HG03060 (cell line): ENCODE measurements around the gene PTGIR.

Source experiments
- ATAC-seq: cut with Tn5 transposase; IDR thresholded peaks from one replicate; pipeline ENCODE4 v1.9.1; 2021; ENCODE audit warnings: low read depth, moderate number of reproducible peaks; ENCODE audit not compliant: unreplicated experiment

The PTGIR gene, protein sequence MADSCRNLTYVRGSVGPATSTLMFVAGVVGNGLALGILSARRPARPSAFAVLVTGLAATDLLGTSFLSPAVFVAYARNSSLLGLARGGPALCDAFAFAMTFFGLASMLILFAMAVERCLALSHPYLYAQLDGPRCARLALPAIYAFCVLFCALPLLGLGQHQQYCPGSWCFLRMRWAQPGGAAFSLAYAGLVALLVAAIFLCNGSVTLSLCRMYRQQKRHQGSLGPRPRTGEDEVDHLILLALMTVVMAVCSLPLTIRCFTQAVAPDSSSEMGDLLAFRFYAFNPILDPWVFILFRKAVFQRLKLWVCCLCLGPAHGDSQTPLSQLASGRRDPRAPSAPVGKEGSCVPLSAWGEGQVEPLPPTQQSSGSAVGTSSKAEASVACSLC

DNA sequence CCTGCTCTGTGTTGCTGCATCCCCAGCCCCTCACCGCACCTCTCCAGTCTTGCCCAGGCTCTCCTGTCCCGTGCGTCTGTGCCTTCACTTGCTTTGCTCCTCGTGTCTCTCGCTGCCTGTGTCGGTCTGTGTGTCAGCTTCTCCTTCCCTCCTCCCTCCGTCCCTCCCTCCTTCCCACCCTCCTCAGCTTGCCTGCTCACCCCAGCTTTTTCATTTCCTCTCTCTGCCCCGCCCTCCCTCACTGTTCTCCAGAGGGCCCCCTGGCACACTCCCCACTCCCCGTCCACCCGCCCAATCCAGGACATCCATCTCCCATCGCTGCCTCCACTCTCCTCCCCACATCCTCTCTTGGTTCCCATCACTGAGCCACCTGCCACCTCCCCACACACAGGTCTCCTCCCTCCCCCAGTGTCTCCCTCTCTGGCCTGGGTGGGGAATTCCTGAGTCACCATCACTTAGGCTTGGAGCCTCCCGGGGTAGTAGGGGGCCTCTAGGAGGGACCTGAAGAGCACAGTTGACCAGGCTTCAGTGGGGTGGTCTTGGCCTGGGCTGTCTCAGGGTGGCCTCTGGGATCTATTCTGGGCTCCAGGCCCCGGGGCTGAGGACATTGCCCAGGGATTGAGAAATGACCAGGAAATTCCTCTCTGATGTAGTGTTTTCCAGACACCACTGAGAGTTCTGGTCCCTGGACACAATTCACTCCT lies at the start of gene PTGIR:
TSS of gene PTGIR (minus strand) at position 132 of the 704 bp plus-strand sequence. CDS start 864 bp downstream, outside the sequence.
- ATAC-seq, result no peak

DNA sequence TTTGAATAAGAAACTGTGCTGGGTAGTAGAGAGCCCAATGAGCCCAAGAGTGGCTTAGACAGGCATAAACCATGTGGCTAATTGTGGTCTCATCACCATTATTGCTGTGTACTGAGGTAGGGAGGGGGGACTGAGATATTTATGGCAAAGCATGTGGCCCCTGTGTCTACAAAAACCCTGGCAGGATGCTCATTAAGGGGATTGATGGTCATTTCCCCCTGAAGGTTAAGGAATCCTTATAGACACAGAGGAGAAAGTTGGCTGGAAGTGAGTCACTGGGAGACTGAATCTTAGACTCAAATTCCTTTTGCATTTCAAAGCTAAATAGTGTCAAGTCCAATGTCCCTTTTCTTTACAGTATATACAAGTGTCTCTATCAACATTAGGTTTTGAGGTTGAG lies 45.9 kb upstream of the PTGIR start:
- no peak for ATAC-seq

DNA sequence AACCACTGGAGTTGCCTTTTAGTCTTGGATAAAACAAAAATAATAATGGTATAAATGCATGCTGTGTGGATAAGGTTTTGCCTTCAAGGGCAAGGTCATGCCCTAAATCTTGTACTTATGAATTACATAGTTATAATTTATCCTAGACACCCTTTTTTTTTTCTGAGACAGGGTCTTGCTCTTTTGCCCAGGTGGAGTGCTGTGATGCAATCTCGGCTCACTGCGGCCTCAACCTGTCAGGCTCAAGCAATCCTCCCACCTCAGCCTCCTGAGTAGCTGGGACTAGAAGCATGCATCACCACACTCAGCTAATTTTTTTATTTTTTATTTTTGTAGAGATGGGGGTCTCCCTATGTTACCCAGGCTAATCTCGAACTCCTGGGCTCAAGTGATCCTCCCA lies 43.8 kb upstream of the PTGIR start:
- ATAC-seq, result no peak

DNA sequence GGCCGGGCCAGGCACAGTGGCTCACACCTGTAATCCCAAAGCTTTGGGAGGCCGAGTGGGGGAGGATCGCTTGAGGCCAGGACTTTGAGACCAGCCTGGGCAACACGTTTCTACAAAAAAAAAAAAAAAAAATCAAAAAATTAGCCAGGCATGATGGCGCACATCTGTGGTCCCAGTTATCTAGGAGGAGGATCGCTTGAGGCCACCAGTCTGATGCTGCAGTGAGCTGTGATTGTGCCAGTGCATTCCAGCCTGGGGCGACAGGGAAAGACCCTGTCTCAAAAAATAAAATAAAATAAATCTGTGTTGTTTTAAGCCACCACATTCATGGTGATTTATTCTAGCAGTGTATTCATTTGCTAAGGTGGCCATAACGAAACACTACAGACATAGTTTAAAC lies 40.2 kb upstream of the PTGIR start:
- ATAC-seq, result no peak

DNA sequence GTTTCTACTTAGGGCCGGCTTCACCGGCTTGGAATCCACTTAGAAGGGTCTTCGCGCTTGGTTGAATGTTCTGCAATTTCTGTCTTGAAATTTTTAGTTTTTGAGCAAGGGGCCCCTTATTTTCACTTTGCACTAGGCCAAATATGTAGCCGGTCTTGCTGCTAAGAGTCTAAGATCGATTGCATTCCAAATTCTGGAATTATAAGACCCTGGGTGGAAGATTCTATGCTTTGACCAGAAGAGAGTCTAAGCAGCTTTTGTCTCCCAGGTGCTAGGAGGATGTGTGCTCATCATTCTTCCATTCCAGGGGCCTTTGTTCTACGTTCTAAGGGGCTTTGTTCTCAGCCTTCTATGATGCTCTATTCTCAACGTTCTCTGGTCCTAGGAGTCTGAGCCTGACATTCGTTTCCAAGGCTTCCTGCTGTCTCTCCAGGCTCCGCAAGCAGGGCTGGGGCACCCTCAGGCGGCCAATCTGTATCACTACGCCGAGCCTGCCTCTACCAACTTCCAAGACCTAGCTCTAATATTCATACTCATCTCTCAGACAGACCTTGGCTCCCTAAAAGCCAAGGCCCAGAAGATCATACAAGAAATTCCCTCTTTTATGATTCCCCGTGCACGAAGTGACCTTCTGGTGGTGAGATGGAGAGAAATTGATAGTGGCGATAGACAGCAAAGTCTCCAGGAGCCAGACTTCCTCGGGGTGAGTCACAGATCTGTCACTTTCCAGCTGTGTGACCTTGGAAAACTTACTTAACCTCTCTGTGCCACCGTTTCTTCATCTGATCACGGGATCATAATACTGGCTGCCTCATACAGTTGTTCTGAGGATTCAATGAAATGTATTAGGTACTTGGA lies 37.1 kb upstream of the PTGIR start:
- no peak for ATAC-seq

DNA sequence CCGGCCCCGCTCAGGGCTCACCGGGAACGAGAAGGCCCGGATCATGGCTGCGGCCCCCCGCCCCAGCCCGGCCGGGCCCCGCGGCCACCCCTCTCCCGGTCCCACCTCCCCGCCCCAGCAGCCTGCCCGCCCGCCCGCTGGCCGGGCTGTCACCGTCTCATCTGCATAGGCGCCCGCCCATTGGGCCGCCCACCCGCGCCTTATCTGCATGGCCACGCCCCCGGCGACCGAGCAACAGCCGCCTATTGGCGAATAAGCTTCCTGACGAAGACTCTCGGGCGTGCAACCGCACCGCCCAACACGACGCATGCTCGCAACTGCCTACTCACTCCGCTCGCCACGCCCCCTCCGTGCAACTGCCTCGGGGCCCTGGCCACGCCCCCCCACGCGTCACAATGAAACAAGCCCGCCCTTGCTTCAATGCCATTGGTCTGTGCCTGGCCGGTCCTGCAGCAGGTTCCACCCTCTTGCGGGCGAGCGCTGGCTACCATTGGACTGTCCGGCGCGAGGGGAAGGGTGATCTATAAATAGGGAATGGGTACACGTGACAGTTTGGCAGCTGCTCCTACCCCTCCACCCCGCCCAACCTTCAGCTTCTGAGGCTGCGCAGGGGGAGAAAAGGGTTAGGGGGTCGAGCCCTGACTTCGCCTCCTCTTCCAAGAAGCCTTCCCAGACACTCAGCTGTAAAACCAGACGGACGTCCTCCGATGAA lies 36.3 kb upstream of the PTGIR start, which contains the start of gene DACT3:
TSS of gene DACT3 (minus strand) at position 163 of the 712 bp plus-strand sequence. CDS start at position 45, 118 bp downstream.
- peak; percentile 88 for ATAC-seq

DNA sequence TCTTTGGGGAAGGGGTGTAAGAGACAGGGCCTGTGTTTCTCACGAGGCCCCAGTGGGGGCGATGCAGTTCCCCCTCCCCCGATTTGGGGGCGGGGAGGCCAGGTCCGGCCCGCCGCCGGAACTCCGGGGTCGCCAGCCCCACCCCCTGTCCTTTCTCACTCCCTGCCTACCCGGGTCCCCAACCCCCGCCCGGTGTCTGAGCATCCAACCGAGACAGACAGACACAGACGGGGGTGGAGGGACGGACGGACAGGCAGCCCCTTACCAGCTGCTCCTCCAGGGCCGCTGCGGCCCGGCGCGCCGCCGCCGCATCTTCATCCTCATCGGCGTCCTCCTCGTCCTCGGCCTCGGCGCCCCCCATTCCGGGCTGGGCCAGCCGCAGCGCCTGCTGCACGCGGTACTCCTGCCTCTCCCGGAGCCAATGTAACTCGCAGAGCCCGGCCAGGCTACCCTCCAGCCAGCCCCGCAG lies 35.7 kb upstream of the PTGIR start:
- ATAC-seq, result no peak

DNA sequence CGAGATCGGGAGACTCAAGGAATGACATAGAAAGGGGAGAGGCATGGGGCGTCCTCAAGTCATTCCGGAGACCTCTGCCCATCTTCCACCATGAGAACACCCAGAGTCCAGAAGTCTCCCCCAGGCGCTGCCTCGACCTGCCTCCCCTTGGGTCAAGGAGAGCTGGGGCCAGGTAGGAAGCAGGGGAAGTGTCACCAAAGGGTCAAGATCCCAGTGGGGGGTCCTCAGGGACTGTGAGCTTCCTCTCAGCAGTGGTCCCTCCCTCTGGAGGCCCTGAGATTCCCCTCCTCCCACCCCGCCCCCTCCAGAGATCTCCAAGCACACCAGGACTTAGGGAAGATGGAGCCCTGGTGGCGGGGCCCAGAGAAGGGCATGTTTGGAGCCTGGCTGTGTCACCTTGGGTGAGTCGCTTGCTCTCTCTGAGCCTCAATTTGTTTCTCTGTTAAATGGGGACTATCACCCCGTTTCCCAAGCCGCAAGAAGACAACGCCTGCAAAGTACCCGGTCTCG lies 35.2 kb upstream of the PTGIR start:
- ATAC-seq, result no peak

DNA sequence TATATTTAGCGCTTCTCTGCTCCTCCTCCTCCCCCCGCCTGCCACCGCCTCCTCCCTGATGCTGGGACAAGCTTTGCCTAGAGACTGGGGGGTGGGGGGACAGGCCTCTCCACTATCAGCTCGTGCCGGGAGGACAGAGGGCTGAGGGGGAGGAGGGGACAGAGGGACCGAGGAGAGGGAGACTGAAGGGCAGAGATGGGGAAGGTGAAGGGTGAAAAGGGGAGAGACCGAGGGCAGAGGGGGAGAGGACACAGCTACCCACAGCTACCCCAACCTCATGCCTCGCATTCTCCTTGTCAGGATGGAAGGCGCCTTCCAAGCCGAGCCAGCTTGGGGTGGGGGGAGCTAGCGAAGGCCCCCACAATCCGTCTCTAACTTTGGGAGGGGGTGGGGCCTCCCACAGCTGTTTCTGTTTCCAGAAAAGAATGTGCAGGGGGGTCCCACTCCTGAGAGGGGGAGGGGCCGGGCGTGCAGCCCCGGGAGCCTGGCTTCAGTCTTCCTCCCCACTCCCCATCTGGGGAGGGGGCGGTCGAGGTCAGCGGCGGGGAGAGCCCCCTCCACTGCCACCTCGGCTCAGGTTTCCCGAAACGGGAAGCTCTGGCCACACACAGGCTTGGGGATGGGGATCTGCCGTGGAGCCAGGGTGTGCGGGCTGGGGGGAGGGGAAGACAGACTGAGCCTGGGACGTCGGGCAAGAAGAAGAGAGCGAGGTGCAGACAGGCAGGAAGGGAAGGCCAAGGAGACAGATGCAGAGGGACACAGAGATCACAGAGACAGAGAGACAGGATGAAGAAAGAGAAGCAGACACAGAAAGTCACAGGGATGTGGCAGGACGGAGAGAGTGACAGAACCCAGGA lies 34.5 kb upstream of the PTGIR start:
- ATAC-seq, result no peak

DNA sequence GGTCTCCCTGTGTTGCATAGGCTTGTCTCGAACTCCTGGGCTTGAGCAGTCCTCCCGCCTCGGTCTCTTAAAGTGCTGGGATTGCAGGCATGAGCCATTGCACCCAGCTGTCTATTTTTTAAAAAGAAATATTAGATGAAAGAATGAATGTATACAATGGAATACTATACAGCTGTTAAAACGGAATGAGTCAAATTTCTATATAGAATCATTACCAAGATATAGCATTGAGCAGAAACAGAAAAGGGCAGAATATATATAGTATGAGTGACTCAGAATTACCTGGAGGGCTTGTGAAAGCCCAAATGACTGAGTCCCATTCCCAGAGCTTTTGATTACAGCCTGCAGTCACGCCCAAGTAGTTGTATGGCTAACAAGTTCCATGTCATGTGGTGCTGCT lies 31.7 kb upstream of the PTGIR start:
- no peak for ATAC-seq

DNA sequence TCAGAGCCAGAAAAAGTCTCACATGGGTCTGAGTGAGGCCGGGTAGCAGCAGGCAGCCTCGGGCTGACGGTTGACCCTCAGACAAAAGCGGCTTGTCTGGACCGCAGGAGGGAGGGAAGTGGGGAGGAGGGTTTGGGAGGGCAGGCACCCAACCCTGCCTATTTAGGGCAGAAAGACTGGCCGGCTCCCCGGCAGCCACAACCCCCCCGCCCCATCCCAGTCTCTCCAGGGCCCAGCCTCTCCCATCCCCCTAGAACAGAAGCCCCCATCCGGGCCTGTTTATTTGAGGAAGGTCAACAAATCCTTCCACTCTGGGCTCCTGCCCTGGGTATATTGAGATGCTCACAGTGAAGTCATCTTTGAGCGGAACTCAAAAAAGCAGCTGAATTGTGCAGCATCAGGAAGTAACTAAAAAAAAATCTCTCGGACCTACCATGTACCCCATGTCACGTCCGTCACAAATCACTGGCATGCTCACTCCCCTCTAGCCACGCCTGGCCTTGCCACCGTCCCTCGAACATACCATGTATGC lies 29.8 kb upstream of the PTGIR start:
- no peak for ATAC-seq

DNA sequence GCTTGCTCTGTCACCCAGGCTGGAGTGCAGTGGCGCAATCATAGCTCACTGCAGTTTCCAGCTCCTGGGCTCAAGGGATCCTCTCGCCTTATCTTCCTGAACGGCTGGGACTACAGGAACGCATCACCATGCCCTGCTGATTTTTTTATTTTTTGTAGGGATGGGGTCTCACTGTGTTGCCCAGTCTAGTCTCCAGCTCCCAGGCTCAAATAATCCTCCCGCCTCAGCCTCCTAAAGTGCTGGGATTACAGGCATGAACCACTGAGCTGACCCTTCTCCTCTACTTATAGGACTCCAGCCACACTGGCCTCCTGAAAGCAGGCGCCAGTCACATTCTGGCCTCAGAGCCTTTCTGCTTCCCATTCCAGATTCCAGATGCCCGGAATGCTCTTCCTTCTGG lies 25.6 kb upstream of the PTGIR start:
- ATAC-seq, result no peak

DNA sequence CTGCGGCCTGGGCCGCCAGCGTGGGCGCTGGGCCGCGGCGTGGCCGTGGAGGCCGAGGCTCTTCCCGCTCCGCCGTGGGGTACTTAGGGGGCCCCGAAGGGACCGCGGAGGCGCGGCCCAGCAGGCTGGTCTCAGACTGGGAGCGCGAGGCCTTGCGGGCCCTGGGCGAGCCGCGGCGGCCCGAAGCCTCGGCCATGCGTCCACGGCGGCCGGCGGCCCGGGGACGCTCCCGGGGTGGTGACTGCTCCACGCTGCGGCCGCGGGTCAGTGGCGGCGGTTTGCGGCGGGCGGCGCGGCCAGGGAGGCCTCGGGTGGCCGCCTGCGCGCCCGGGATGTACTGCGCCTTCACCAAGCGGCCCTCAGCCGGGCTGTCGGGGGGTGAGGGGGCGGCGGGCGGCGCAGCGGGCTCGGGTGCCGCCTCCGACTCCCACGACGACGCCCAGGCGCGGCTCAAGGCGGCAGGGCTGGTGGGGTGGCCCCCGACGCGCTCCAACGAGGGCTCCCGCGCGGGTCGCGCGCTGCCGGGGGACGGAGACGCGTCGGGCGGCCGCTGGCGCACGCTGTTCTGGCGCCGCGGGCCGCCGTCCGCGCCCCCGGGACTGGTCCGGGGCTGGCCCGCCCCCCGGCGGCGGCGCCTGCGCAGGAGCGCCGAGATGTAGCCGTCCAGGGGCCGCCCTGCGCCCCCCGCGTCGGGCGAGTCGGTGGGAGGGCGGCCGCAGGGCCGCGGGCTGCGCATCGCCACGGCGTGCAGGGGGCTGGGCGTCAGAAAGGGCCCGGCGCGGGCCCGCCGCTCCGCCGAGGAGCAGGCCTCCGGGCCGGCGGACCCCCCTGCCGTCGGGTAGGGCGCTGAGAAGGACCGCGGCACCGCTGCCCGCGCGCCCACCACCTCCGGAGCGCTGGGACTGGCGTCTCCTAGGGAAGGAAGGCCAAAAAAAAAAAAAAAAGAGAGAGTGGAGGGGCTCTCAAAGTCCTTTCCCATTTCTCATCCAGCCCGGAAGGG lies 24.4 kb upstream of the PTGIR start:
- no peak for ATAC-seq

DNA sequence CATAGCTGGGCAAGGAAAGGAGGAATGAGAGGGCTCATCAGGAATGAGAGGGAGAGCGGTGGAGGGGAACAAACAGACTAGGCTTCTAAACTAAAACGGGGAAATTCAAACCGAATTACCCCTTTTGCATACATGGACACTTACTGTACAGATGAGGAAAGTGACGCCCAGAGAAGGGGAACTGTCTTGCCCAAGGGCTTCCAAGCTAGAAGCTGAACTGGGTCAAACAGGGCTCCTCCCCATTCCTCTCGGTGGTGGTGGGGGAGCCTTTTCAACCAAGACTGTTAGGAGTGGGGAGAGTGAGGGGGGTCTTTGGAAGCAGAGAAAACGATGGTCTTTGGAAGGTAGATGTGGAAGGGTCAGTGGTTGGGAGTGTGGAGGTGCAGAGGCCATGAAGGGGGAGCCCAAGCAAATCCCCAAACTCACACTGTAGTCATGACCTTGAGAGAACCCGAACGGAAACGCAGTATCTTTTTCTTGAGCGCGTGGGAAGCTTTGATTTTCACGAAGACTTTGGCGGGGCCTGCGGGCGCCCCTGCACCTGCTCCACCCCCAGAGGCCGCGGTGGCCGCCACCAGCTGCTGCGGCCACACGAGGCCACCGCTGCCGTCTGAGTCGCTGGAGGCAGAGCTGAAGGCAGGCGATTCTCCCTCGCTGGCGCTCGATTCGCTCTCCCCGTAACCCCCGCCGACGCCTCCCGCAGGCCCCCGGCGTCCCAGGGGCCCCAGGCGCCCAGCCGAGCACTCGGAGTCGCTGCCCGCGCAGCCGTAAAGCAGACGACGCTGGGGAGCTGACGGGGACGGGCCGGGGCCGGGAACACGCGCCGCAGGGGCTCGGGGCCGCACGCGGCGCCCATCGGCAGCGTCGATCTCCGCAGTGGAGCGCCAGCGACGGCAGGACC lies 23.4 kb upstream of the PTGIR start:
- no peak for ATAC-seq

DNA sequence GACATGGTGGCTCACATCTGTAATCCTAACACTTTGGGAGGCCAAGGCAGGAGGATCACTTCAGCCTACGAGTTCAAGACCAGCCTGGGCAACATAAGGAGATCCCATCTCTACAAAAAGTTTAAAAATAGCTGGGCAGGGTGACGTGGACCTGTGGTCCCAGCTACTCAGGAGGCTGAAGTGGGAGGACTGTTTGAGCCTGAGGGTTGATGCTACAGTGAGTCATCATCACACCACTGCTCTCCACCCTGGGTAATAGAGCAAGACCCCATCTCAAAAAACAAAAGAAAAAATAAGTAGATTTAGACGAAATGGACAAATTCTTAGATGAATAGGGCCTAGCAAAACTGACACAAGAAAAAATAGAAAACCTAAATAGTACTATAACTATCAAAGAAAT lies 21.5 kb upstream of the PTGIR start:
- ATAC-seq, result no peak

DNA sequence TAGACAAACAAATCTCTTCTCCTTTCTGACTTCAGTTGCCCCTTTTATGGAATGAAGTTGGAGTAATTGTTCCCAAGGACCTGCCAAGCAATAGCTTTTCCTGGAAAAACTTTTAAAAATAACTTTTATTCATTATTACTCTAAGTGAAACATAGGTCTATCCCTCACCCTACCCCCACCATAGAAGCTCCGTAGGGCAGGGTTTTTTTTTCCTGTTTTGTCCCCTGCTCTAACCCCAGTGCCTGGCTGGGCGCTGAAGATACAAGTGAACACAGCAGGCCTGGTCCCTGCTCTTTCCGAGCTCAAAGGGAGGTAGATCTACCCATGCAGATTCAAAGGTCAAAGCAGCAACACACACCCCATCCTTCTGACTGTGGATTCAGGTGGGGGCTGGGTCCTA lies 19.8 kb upstream of the PTGIR start:
- ATAC-seq, result no peak

DNA sequence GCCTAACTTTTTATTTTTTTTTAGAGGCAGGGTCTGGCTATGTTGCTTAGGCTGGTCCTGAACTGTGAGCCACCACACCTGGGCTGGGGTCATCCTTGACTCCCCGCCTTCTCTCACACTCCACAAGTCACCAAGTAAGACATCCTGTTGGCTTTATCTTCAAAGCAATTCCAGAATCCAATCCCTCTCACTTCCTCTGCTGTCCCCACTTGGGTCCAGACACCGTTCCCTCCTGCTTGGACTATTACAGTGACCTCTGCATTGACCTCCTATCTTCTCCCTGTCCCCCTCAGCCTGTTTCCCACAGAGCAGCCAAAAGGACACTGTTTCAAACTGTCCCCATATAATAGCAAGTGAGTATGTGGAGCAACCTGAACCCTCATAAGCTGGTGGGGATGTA lies 15.8 kb upstream of the PTGIR start:
- no peak for ATAC-seq
